ENCODE results near the gene ATP11B.

DNA sequence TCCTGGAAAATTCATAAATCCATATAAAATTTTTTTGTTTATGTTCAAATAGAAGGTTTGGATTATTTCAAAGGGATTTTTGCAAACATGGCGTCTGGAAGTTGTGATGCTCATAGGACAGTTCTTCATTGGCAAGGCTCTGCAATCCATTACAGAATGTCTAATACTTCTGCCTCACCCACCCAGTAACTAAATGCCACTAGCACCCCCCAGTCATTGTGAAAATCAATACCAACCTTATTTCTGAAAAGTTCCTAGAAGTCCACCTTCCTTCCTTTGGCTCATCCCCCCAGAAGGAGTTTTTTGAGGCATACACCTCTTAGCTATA lies 17.9 kb downstream of the ATP11B start:
- TF ChIP-seq, protein P1, sequence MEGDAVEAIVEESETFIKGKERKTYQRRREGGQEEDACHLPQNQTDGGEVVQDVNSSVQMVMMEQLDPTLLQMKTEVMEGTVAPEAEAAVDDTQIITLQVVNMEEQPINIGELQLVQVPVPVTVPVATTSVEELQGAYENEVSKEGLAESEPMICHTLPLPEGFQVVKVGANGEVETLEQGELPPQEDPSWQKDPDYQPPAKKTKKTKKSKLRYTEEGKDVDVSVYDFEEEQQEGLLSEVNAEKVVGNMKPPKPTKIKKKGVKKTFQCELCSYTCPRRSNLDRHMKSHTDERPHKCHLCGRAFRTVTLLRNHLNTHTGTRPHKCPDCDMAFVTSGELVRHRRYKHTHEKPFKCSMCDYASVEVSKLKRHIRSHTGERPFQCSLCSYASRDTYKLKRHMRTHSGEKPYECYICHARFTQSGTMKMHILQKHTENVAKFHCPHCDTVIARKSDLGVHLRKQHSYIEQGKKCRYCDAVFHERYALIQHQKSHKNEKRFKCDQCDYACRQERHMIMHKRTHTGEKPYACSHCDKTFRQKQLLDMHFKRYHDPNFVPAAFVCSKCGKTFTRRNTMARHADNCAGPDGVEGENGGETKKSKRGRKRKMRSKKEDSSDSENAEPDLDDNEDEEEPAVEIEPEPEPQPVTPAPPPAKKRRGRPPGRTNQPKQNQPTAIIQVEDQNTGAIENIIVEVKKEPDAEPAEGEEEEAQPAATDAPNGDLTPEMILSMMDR (IDR thresholded peaks at IDR 0.05; ENCODE audit: low read depth, low read length, poor library complexity, severe bottlenecking), result no peak
- no peak for TF ChIP-seq EZH2phosphoT487 (IDR thresholded peaks at IDR 0.05; ENCODE audit: borderline replicate concordance, low read length)
